ENCODE data around the gene B3GAT1. TPM values are rescaled to one million over a fixed set of nuclear protein-coding genes. Genes with fewer than 3 reads are reported as not detected.

The B3GAT1 gene
- total and polyA plus RNA-seq, 5 experiments from 2014 or later, result 0.05 TPM; not detected in 4

DNA sequence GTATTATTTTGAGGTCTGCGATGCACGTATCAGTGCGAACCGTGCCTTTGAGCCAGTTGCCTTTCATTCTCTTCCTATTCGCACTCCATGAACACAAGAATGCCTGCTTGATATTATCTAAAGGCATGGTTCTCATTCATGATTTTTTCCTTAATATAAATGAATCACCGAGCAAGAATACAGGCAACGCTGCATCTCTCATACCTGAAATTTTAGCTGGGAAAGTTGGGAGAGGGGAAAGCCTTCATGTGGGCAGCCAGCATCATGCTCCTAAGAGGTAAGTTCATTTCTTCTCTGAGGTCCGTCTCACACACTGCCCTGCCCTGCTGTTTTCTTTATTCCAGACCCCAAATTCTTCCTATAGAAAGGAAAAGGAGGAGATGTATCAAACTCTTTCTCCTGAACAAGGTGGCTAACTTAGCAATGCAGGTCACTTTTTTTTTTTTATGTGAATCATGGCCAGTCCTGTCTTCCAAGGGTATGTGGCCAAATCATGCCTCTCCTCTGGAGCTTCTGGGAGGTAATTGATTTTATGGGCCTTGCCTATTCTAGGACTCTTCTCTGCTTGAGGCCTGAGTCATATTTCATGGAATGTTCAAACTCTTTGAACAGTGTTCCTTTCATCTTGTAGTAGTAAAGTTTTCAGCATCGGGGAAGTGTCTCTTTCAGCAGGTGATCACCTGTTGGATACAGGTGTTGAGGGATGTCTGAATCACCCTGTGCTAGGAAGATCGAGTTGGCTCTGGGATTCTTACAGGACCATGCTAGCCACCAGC lies 77.1 kb downstream of the B3GAT1 start:
- Mint-ChIP-seq H3K36me3 (no peaks in the 10 kb centered on the region), H3K27me3 (peaks cover 0 to 18% (median 0%) of the 10 kb centered on the region in 5 donors), H3K4me1 (peaks cover 2 to 18% (median 14%) of the 10 kb centered on the region in 4 donors), H3K4me3 (peak overlapping the region in 2 of 10 donors; percentile 57 to 72), H3K27ac (no peak overlapping the region), H3K9me3 (no peaks in the 10 kb centered on the region)
- DNase-seq, result no peak
- no peak for ATAC-seq
- POLR2A ChIA-PET, result no interaction called here

- peaks cover 2 to 18% (median 14%) of the 10 kb centered on the region in 4 donors for H3K4me1 Mint-ChIP-seq
- H3K36me3 Mint-ChIP-seq, result no peaks in the 10 kb centered on the region
- POLR2A ChIA-PET, result no interaction called here
- no peak for DNase-seq
- no peaks in the 10 kb centered on the region for H3K9me3 Mint-ChIP-seq
- ATAC-seq, result no peak
- no peak overlapping the region for H3K27ac Mint-ChIP-seq
- peaks cover 0 to 22% (median 2%) of the 10 kb centered on the region in 5 donors for H3K27me3 Mint-ChIP-seq
- H3K4me3 Mint-ChIP-seq, result peak overlapping the region in 5 of 10 donors; percentile 16 to 63 (median 36)
Measured at GRCh38 chr11:134333946-134334345, 78.1 kb downstream of the B3GAT1 start.

DNA sequence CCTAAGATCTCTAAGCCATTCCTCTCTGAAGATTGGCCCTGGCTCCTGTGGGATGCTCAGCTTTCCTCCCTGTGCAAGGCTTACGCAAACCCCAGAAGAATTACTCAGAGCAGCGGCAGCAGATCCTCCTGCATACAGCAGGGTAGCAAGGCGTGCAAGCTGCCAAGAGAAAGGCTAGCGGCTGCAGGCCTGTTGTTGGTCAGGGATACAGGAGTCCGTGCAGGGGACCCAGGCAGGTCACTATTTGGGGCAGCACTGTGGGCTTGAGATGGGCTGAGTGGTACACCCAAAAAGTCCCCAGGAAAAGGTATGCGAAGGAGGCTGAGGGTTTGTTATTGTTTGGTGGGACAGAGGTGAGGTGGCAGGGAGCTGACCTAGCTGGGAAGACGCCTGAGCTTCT lies 78.7 kb downstream of the B3GAT1 start:
- Mint-ChIP-seq H3K4me1 (peaks cover 2 to 18% (median 14%) of the 10 kb centered on the region in 4 donors), H3K27me3 (peaks cover 0 to 22% (median 2%) of the 10 kb centered on the region in 5 donors), H3K4me3 (peak overlapping the region in 9 of 10 donors; percentile 33 to 88 (median 83)), H3K27ac (no peak overlapping the region), H3K9me3 (no peaks in the 10 kb centered on the region), H3K36me3 (no peaks in the 10 kb centered on the region)
- DNase-seq, result no peak
- no peak for ATAC-seq
- POLR2A ChIA-PET, result no interaction called here

DNA sequence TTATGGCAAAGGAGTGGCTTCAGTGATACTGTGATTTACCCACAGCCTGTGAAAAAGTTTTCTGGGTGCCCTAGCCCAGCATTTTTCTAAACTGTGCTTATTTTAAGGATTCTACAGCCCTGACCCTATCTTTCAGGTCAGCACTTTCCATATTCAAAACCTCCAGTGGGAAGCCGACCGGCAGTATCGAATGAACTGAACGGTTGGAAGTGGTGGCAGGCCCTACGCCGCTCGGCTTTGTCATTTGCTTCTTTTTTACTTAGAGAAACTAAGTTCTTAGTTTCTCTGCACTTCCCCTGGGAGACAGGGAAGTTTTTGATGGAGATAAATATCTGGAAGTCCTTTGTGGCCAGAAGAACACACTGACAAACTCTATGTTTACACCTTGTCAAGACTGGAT lies 79.3 kb downstream of the B3GAT1 start:
- Mint-ChIP-seq H3K4me3 (peak overlapping the region; percentile 69 to 88 (median 83)), H3K36me3 (no peaks in the 10 kb centered on the region), H3K9me3 (no peaks in the 10 kb centered on the region), H3K27me3 (peaks cover 0 to 22% (median 2%) of the 10 kb centered on the region in 5 donors), H3K27ac (peak overlapping the region in 7 of 10 donors; percentile 6 to 85 (median 70)), H3K4me1 (peaks cover 2 to 18% (median 14%) of the 10 kb centered on the region in 4 donors)
- no peak for DNase-seq
- POLR2A ChIA-PET, result interaction anchor here (1.0 kb wide), 1 partner anchor 8 kb away, joined by 3 read pairs; no protein-coding TSS in a partner anchor
- no peak for ATAC-seq

GRCh38 chr11:134332189-134332631 lies 79.8 kb downstream of the B3GAT1 start:
- Mint-ChIP-seq H3K27me3 (peaks cover 0 to 24% (median 6%) of the 10 kb centered on the region in 5 donors), H3K9me3 (no peaks in the 10 kb centered on the region), H3K36me3 (no peaks in the 10 kb centered on the region), H3K4me1 (peaks cover 2 to 18% (median 14%) of the 10 kb centered on the region in 4 donors), H3K27ac (peak overlapping the region in 5 of 10 donors; percentile 6 to 85 (median 61)), H3K4me3 (peak overlapping the region; percentile 69 to 88 (median 83))
- peak in 4 of 10 donors; percentile 13 to 47 (median 26) for DNase-seq
- peak; percentile 49 to 61 for ATAC-seq
- POLR2A ChIA-PET, result interaction anchor here (1.0 kb wide), 1 partner anchor 9 kb away, joined by 3 read pairs; no protein-coding TSS in a partner anchor

DNA sequence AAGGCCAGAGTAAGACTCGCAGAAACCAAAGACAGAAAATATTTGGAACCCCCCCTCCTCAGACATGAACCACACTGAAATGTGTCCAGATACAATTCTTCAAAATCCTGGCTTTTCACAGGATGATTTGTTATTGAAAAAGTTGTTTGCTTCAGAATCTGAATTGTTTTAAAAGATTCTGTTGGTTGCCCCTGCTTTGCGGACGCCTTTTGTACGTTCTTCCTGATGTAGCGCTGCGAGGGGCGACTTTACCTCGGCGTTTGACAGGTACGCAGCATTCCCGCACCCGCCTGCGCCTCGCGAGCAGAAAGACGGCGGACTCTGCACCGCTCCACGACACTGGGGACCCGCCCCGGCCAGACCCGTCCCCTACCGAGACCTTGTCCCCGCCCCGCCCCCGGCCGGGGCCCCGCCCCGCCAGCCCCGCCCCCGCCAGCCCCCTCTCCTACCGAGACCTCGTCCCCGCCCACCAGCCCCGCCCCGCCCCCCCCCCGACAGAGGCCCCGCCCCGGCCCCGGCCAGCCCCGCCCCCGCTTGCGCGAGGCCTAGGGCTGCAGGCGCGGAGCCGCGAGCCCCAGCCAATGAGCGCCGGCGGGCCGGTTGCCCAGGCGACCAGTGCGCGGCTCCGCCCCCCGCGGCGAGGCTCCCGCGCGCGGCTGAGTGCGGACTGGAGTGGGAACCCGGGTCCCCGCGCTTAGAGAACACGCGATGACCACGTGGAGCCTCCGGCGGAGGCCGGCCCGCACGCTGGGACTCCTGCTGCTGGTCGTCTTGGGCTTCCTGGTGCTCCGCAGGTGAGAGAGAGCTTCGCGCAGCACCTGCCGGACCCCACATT lies 80.5 kb downstream of the B3GAT1 start, which contains the start of gene GLB1L2:
Gene GLB1L2 (plus strand): TSS at position 635 of the 835 bp plus-strand sequence. CDS start 74 bp downstream, at position 709.
- peak within 1 kb of the TSS; percentile 83 to 95 (median 88) for H3K4me3 Mint-ChIP-seq
- POLR2A ChIA-PET, result interaction anchor here (1.0 kb wide), 1 partner anchor 9 kb away, joined by 3 read pairs; no protein-coding TSS in a partner anchor
- H3K27me3 Mint-ChIP-seq, result peaks cover 0 to 24% (median 8%) of the 10 kb centered on the region in 5 donors
- H3K36me3 Mint-ChIP-seq, result no peaks in the 10 kb centered on the region
- no peaks in the 10 kb centered on the region for H3K9me3 Mint-ChIP-seq
- ATAC-seq (peak; percentile 91), DNase-seq (peak; percentile 63 to 89 (median 77))
- H3K27ac Mint-ChIP-seq, result peak within 1 kb of the TSS in 8 of 10 donors; percentile 6 to 88 (median 80)
- H3K4me1 Mint-ChIP-seq, result peaks cover 2 to 18% (median 14%) of the 10 kb centered on the region in 4 donors

DNA sequence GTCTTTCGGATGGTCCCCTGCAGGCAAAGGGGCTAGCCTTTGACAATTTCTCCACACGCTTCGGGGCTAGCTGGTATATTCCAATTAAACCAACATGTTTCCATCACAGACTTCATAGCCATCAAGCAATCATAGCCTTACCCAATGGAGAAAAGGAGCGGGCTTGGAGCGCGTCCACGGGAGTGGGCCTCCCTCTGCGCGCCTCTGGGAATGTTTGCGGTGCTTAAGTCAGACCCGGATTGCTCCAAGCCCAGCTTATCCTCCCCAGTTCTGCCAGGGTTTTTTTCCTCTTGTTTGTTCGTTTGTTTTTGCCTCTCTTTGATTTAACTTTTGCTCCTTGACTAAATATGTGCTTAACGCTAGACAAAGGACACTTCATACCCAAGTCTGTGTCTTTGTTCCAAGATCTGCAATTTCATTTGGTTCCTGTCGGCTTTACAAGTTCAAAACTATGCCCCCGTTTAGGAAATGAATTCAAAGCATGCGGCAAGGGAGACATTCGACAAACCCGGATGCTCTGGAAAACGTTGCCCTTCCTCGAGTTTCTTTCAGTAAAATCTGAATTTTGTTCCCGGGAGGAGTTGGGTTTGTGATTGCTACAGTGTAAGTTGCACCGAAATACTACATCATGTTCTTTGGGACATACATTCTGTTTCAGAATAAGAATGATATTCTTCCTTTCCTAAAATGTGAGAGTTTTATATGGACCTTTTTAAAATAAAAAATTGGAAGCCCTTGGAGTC lies 81.3 kb downstream of the B3GAT1 start:
- ATAC-seq (no peak), DNase-seq (peak in 1 of 10 donors; percentile 9)
- POLR2A ChIA-PET, result no interaction called here
- H3K27ac Mint-ChIP-seq, result no peak overlapping the region
- peaks cover 2 to 18% (median 14%) of the 10 kb centered on the region in 4 donors for H3K4me1 Mint-ChIP-seq
- H3K27me3 Mint-ChIP-seq, result peaks cover 0 to 26% (median 8%) of the 10 kb centered on the region in 5 donors
- no peaks in the 10 kb centered on the region for H3K9me3 Mint-ChIP-seq
- H3K36me3 Mint-ChIP-seq, result no peaks in the 10 kb centered on the region
- H3K4me3 Mint-ChIP-seq, result peak overlapping the region; percentile 83 to 95 (median 88)

Other genes with a start within 250 kb of the B3GAT1 start
- 10 to 100 TPM; 42.6 to 43.5 TPM for gene NCAPD3, start 188.3 kb downstream of the B3GAT1 start, total RNA-seq
- 10 to 100 TPM; 11.2 to 16.5 (median 14.2) TPM for gene NCAPD3, start 188.3 kb downstream of the B3GAT1 start, polyA plus RNA-seq
- gene VPS26B, start 187.6 kb downstream of the B3GAT1 start, total RNA-seq, result 10 to 100 TPM; 66.4 to 70.1 TPM
- 10 to 100 TPM; 47.8 to 62.5 (median 57.7) TPM for gene VPS26B, start 187.6 kb downstream of the B3GAT1 start, polyA plus RNA-seq
- 10 to 100 TPM; 79.0 to 79.6 TPM for gene THYN1, start 158.9 kb downstream of the B3GAT1 start, total RNA-seq
- gene THYN1, start 158.9 kb downstream of the B3GAT1 start, polyA plus RNA-seq, result 100 to 1,000 TPM; 172 to 207 (median 197) TPM
- 10 to 100 TPM; 37.2 to 40.2 TPM for gene ACAD8, start 158.7 kb downstream of the B3GAT1 start, total RNA-seq
- 10 to 100 TPM; 21.0 to 24.0 (median 22.6) TPM for gene ACAD8, start 158.7 kb downstream of the B3GAT1 start, polyA plus RNA-seq
- 1 to 10 TPM; 1.2 TPM for gene GLB1L3, start 135.9 kb downstream of the B3GAT1 start, total RNA-seq
- 1 to 10 TPM; 2.0 to 2.5 (median 2.2) TPM for gene GLB1L3, start 135.9 kb downstream of the B3GAT1 start, polyA plus RNA-seq
- gene GLB1L2, start 80.3 kb downstream of the B3GAT1 start, total RNA-seq, result 1 to 10 TPM; 1.5 to 2.1 TPM
- gene GLB1L2, start 80.3 kb downstream of the B3GAT1 start, polyA plus RNA-seq, result under 1 TPM; 0.53 to 0.89 (median 0.55) TPM

Data from naive thymus-derived CD8-positive, alpha-beta T cell (primary cell).